WTC11 (cell line): ENCODE measurements around the gene NFATC2IP. TPM values are rescaled to one million over a fixed set of nuclear protein-coding genes. Genes with fewer than 3 reads are reported as not detected.
A peak's percentile ranks its signal among the peaks of the same experiment; 100 is the strongest.

ENCODE experiments used
- ATAC-seq: fragments of 200-7000 bp; cut with Tn5 transposase; 2 replicates; pipeline ENCODE4 v1.10.0; 2021; ENCODE audit warnings: mild to moderate bottlenecking, moderate library complexity
- CTCF ChIA-PET: fragments of 300-600 bp; sonication (Branson Sonifier 250); formaldehyde crosslinking; loops from one replicate; lab custom pipeline; 2021; ENCODE audit warnings: antibody characterized with exemption; lab: Charles Lee
- POLR2A ChIA-PET: fragments of 350-600 bp; sonication (Branson Sonifier 250); formaldehyde crosslinking; loops from one replicate; lab custom pipeline; 2021; ENCODE audit warnings: antibody characterized with exemption; lab: Charles Lee
- DNase-seq: peaks from one replicate; pipeline ENCODE4 v3.0.0; 2021; ENCODE audit warnings: low spot score
- H3K27ac Mint-ChIP-seq: 2 replicates; pipeline ENCODE4 v1.8.0; 2021; ENCODE audit warnings: mixed read lengths
- H3K27me3 Mint-ChIP-seq: 2 replicates; pipeline ENCODE4 v1.8.0; 2021; ENCODE audit warnings: low read depth, mild to moderate bottlenecking, moderate library complexity, mixed read lengths
- H3K36me3 Mint-ChIP-seq: 2 replicates; pipeline ENCODE4 v1.8.0; 2021; ENCODE audit warnings: mixed read lengths
- H3K4me1 Mint-ChIP-seq: 2 replicates; pipeline ENCODE4 v1.8.0; 2022; ENCODE audit warnings: mixed read lengths
- H3K4me3 Mint-ChIP-seq: 2 replicates; pipeline ENCODE4 v1.8.0; 2021; ENCODE audit warnings: mild to moderate bottlenecking, moderate library complexity, mixed read lengths
- H3K9me3 Mint-ChIP-seq: 2 replicates; pipeline ENCODE4 v1.8.0; 2021; ENCODE audit warnings: mixed read lengths
- ATF3 ChIP-seq: sonication (generic); formaldehyde crosslinking; conservative IDR thresholded peaks from 2 replicates; pipeline ENCODE4 v1.8.1; 2022; ENCODE audit warnings: mild to moderate bottlenecking, missing genetic modification reagents
- CBFB ChIP-seq: sonication (generic); formaldehyde crosslinking; IDR thresholded peaks from 2 replicates; pipeline ENCODE4 v1.8.1; 2022; ENCODE audit warnings: mild to moderate bottlenecking, low read depth, missing genetic modification reagents
- CTCF ChIP-seq: fragments of 200-600 bp; IDR thresholded peaks from 2 replicates; pipeline ENCODE4 v1.8.0; 2022; ENCODE audit warnings: antibody characterized with exemption
- FOXJ3 ChIP-seq: sonication (generic); formaldehyde crosslinking; IDR thresholded peaks from 2 replicates; pipeline ENCODE4 v1.9.0; 2021; ENCODE audit warnings: missing genetic modification reagents, mild to moderate bottlenecking, borderline replicate concordance
- FOXP4 ChIP-seq: sonication (generic); formaldehyde crosslinking; IDR thresholded peaks from 2 replicates; pipeline ENCODE4 v1.8.0; 2022; ENCODE audit warnings: mild to moderate bottlenecking, missing genetic modification reagents
- GTF2I ChIP-seq: fragments of 250-450 bp; sonication (Bioruptor Pico); conservative IDR thresholded peaks from 2 replicates; pipeline ENCODE4 v1.4.0; 2021; ENCODE audit warnings: mild to moderate bottlenecking
- KAT7 ChIP-seq: sonication (generic); formaldehyde crosslinking; IDR thresholded peaks from 2 replicates; pipeline ENCODE4 v1.8.1; 2023; ENCODE audit warnings: missing genetic modification reagents, mild to moderate bottlenecking, borderline replicate concordance
- MYBL2 ChIP-seq: sonication (generic); formaldehyde crosslinking; IDR thresholded peaks from 2 replicates; pipeline ENCODE4 v1.8.1; 2023; ENCODE audit warnings: mild to moderate bottlenecking, moderate library complexity, missing genetic modification reagents
- OVOL2 ChIP-seq: fragments of 250-450 bp; sonication (Bioruptor Pico); IDR thresholded peaks from 2 replicates; pipeline ENCODE4 v1.9.0; 2021; ENCODE audit warnings: mild to moderate bottlenecking, borderline replicate concordance
- PRDM15 ChIP-seq: sonication (generic); formaldehyde crosslinking; IDR thresholded peaks from 2 replicates; pipeline ENCODE4 v1.8.0; 2022; ENCODE audit warnings: missing genetic modification reagents
- SP1 ChIP-seq: sonication (generic); formaldehyde crosslinking; conservative IDR thresholded peaks from 2 replicates; pipeline ENCODE4 v1.8.1; 2022; ENCODE audit warnings: missing genetic modification reagents
- ZBTB43 ChIP-seq: sonication (generic); formaldehyde crosslinking; IDR thresholded peaks from 2 replicates; pipeline ENCODE4 v1.8.1; 2023; ENCODE audit warnings: mild to moderate bottlenecking, missing genetic modification reagents
- ZNF532 ChIP-seq: fragments of 250-450 bp; sonication (Bioruptor Pico); IDR thresholded peaks from 2 replicates; pipeline ENCODE4 v1.9.0; 2021; ENCODE audit warnings: mild to moderate bottlenecking, borderline replicate concordance
- total RNA-seq: library from RNA; stranded (reverse); gene quantifications from 3 replicates; pipeline ENCODE4 v1.2.3, GENCODE V29; 2021

Gene NFATC2IP
- total RNA-seq, 1 experiment from 2014 or later: 66.6 TPM

- ChIA-PET POLR2A (interaction anchor here (1.1 kb wide), 1 partner anchor 11 kb away, joined by 3 read pairs; the partner anchor contains the start of gene RABEP2), CTCF (interaction anchor here (0.5 to 1.8 kb wide), 14 partner anchors 9 to 97 kb away, joined by 3 to 37 read pairs (median 6); partner anchors contain the start of genes NFATC2IP, SH2B1 and TUFM)
- TF ChIP-seq SP1 (no peak), PRDM15 (CRISPR knock-in tag) (no peak), FOXP4 (CRISPR knock-in tag) (no peak), OVOL2 (CRISPR knock-in tag) (no peak), MYBL2 (CRISPR knock-in tag) (no peak), KAT7 (CRISPR knock-in tag) (no peak), ZBTB43 (no peak), GTF2I (CRISPR knock-in tag) (no peak), ZNF532 (CRISPR knock-in tag) (no peak), CBFB (CRISPR knock-in tag) (no peak), CTCF (no peak), ATF3 (CRISPR knock-in tag) (no peak), FOXJ3 (CRISPR knock-in tag) (no peak)
- Mint-ChIP-seq H3K4me3 (peak overlapping the region; percentile 63; the same call in 1 of the 2 replicates), H3K4me1 (peaks cover 5% of the 10 kb centered on the region), H3K27me3 (peaks cover 20% of the 10 kb centered on the region), H3K36me3 (no peaks in the 10 kb centered on the region), H3K27ac (no peak overlapping the region), H3K9me3 (no peaks in the 10 kb centered on the region)
- no peak for ATAC-seq
- no peak for DNase-seq
Observed at GRCh38 chr16:28936784-28937155, 14.0 kb upstream of the NFATC2IP start.
